ENCODE data around the gene AFDN.

The AFDN gene

DNA sequence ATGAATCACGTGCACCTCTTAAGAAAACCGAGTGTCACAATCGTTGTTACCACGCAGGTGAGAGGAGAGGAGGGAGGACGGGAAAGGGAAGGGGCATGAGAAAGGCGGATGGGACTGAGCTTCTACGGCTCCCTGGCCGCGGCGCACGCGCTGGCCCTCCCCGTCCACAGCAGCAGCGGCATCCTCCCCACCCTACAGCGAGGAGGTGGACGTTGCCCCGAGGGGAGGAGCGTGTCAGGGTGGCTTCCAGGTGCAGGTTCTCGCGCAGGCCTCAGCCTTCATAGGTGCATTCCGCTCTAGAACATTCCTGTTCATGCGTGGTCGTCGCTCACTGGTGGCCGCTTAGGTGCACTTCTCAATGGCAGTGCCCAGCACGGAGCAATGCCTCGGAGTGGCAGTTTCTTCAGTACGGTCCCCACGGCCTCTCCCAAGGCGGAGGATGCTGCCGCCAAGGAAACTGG is 29.7 kb upstream of the AFDN start:
- Histone ChIP-seq H3K9ac (ENCODE audit: low read depth, low read length) (no peak overlapping the region), H3K27me3 (ENCODE audit: insufficient read depth, low read length) (no peaks in the 10 kb centered on the region), H3K36me3 (ENCODE audit: insufficient read depth, low read length) (no peaks in the 10 kb centered on the region), H3K4me3 (ENCODE audit: low read length) (no peak overlapping the region), H3K4me1 (ENCODE audit: insufficient read depth, low read length) (no peaks in the 10 kb centered on the region; the same call in 1 of the 2 replicates), H3K9me3 (ENCODE audit: insufficient read depth, low read depth, low read length) (no peaks in the 10 kb centered on the region), H3K27ac (ENCODE audit: low read depth, low read length) (no peak overlapping the region)
- 95% methylated on average over 31 of the region's 31 CpGs for WGBS

DNA sequence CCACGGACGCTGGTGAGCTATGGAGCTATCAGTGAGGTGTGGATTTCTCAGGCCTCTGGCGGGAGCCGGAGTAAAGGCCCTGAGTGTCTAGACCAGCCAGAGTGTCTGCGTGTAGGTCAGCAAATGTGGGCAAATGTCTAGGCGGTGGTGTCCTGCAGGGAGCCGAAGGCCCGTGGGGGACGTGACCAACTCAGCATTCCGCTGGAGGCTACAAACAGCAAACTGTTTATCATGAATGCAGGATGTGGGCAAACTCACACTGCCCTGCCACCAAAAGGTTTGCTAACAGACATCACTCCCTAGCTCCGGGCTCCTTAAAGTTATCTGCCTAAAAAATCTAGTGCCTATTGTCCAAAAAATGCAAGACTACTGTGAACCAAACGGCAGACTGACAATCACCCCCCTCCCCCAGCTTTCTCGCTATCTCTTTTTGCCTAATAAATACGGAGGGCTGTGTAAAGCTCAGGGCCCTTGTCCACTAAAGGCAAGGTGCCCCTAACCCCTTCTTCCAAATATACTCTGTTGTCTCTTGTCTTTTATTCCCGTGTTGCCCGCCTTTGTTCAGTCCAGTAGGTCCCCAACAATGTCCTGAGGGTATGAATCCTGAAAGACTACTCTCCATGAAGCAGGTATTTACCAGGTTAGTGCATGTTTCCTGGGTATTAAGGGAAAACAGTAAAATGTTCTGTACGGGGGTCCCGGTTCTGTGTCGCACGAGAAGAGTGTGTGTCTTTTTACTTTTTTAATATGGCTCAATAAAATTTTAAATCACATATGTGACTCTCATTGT is 29.0 kb upstream of the AFDN start:
- Histone ChIP-seq H3K4me1 (ENCODE audit: insufficient read depth, low read length) (no peaks in the 10 kb centered on the region; the same call in 1 of the 2 replicates), H3K27ac (ENCODE audit: low read depth, low read length) (no peak overlapping the region), H3K36me3 (ENCODE audit: insufficient read depth, low read length) (no peaks in the 10 kb centered on the region), H3K9me3 (ENCODE audit: insufficient read depth, low read depth, low read length) (no peaks in the 10 kb centered on the region), H3K9ac (ENCODE audit: low read depth, low read length) (no peak overlapping the region), H3K4me3 (ENCODE audit: low read length) (no peak overlapping the region), H3K27me3 (ENCODE audit: insufficient read depth, low read length) (no peaks in the 10 kb centered on the region)
- 87% methylated on average over 20 of the region's 20 CpGs for WGBS

DNA sequence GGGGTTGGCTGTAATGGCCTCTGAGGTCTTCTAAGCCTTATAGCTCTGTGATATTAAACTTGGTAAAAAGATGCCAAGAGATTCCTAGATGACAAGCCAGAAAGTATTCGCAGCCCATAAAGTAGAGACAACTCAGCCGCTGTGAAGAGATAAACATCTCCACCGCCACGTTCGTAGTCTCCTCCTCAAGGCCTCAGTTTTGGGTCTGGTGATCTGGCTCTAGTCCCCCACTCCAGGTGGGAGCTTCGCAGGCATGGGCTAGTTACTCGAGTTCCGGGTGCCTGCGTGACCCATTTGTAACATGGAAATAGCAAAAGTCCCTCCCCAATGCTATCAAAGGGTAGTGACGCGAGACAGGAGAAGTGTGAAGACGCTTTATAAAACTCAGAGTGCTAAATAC is 28.3 kb upstream of the AFDN start:
- 89% methylated on average over 12 of the region's 12 CpGs for WGBS
- no peak overlapping the region for H3K27ac ChIP-seq (ENCODE audit: low read depth, low read length)
- H3K4me1 ChIP-seq (ENCODE audit: insufficient read depth, low read length) = no peaks in the 10 kb centered on the region; the same call in 1 of the 2 replicates
- H3K4me3 ChIP-seq (ENCODE audit: low read length) = no peak overlapping the region
- H3K9ac ChIP-seq (ENCODE audit: low read depth, low read length) = no peak overlapping the region
- H3K27me3 ChIP-seq (ENCODE audit: insufficient read depth, low read length) = no peaks in the 10 kb centered on the region
- H3K36me3 ChIP-seq (ENCODE audit: insufficient read depth, low read length) = no peaks in the 10 kb centered on the region
- no peaks in the 10 kb centered on the region for H3K9me3 ChIP-seq (ENCODE audit: insufficient read depth, low read depth, low read length)

DNA sequence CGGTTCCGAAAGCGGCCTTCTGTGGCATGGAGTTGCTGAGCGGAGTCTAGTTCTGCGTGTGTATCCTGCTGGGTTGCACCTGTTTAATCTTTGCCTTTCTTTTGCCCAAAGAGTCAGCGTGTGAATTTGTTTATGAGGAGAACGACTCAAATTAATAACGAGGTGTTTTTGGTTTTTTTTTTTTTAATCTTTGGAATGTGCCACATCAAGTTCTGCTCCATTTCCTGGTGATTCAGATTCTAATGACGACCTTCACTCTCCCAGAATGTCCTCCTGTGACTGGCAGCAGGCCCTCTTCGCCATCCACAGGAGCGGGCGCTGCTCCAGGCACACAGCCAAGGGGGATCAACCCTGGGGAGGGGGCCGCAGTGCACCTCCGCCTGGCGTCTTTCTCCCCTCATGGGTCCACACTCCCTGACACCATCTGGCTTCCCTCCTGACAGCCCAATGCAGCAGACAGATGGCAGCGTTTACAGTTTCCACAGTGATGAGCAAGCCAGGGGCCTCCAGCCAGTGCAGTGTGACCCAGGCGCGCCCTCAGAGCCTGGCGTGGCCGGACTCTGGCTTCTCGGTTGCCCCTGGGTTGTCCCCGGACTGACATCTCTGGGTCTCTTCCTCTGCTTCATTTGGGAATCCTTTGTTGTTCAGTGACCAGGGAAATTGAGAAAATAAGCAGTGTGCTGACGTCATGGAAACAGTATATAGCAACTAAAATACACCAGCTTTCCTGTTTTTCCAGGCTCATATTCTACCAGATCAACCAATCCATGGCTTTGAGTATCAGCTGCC is 27.5 kb upstream of the AFDN start:
- Histone ChIP-seq H3K4me3 (ENCODE audit: low read length) (no peak overlapping the region), H3K36me3 (ENCODE audit: insufficient read depth, low read length) (no peaks in the 10 kb centered on the region), H3K9ac (ENCODE audit: low read depth, low read length) (no peak overlapping the region), H3K4me1 (ENCODE audit: insufficient read depth, low read length) (no peaks in the 10 kb centered on the region; the same call in 1 of the 2 replicates), H3K9me3 (ENCODE audit: insufficient read depth, low read depth, low read length) (no peaks in the 10 kb centered on the region), H3K27ac (ENCODE audit: low read depth, low read length) (no peak overlapping the region), H3K27me3 (ENCODE audit: insufficient read depth, low read length) (no peaks in the 10 kb centered on the region)
- 84% methylated on average over 23 of the region's 23 CpGs for WGBS

DNA sequence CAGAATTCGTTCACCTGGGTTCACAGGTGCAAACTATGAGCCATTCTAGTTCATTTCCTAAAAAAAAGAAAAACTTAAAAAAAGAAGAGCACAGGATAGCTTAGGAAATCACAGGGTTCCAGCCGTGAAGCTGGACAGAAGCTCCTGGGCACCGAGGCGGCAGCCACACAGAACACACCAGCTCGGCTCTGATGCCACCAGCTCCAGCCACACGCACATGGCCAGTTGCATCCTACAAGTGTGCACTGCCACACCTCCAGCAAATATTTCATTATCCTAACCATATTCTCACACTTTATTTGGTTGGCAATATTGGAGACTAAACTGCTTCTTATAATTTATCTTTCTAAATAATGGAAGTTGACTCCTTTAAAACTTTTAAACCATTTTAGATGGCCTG is 26.2 kb upstream of the AFDN start:
- Histone ChIP-seq H3K27me3 (ENCODE audit: insufficient read depth, low read length) (no peaks in the 10 kb centered on the region), H3K36me3 (ENCODE audit: insufficient read depth, low read length) (no peaks in the 10 kb centered on the region), H3K4me3 (ENCODE audit: low read length) (no peak overlapping the region), H3K9ac (ENCODE audit: low read depth, low read length) (no peak overlapping the region), H3K27ac (ENCODE audit: low read depth, low read length) (no peak overlapping the region), H3K4me1 (ENCODE audit: insufficient read depth, low read length) (no peaks in the 10 kb centered on the region; the same call in 1 of the 2 replicates), H3K9me3 (ENCODE audit: insufficient read depth, low read depth, low read length) (no peaks in the 10 kb centered on the region)
- WGBS = 86% methylated on average over 6 of the region's 6 CpGs

DNA sequence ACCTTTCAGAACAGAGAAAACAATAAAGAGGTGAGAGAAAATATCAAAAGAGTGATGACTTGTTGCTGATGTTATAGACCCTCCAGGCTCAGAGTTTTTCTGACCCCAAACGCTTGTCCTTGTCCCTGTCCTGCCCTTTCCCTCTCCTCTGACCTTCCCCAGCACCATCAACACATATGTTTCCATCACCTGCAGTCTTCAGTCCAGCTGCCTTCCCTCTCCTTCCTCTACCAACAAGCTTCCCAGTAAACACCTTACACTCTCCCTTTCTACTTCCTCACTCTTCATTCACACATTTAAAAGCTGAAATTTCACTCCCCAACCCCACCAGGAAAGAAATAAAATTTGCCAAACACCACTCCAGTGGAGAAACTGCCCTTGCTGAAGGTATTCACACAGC is 25.4 kb upstream of the AFDN start:
- no peak overlapping the region for H3K27ac ChIP-seq (ENCODE audit: low read depth, low read length)
- no peak overlapping the region for H3K9ac ChIP-seq (ENCODE audit: low read depth, low read length)
- no peak overlapping the region for H3K4me3 ChIP-seq (ENCODE audit: low read length)
- no peaks in the 10 kb centered on the region for H3K27me3 ChIP-seq (ENCODE audit: insufficient read depth, low read length)
- H3K9me3 ChIP-seq (ENCODE audit: insufficient read depth, low read depth, low read length) = no peaks in the 10 kb centered on the region
- H3K4me1 ChIP-seq (ENCODE audit: insufficient read depth, low read length) = no peaks in the 10 kb centered on the region; the same call in 1 of the 2 replicates
- no peaks in the 10 kb centered on the region for H3K36me3 ChIP-seq (ENCODE audit: insufficient read depth, low read length)
- WGBS = 88% methylated on average over 1 of the region's 1 CpG

DNA sequence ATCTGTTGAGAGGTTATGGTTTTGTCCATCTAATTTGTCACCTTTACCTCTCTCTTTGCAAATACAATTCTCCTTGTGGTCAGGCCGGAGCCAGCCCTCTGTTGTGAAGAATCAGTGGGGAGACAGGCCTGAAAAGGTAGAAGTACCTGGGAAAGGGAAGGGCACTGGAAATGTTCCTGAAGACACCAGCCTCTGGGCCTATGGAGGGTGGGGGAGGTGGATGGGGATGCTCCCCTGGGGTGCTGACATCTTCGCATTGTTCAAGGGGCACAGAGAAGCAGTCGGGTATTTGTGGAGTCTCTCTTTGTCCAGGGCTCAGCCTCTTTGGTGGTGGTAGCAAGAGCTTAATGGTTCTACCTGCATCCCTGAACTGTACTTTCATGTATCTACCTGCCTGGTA is 24.4 kb upstream of the AFDN start:
- Histone ChIP-seq H3K9ac (ENCODE audit: low read depth, low read length) (no peak overlapping the region), H3K4me1 (ENCODE audit: insufficient read depth, low read length) (no peaks in the 10 kb centered on the region; the same call in 1 of the 2 replicates), H3K27ac (ENCODE audit: low read depth, low read length) (no peak overlapping the region), H3K27me3 (ENCODE audit: insufficient read depth, low read length) (no peaks in the 10 kb centered on the region), H3K9me3 (ENCODE audit: insufficient read depth, low read depth, low read length) (no peaks in the 10 kb centered on the region), H3K36me3 (ENCODE audit: insufficient read depth, low read length) (no peaks in the 10 kb centered on the region), H3K4me3 (ENCODE audit: low read length) (no peak overlapping the region)
- 86% methylated on average over 3 of the region's 3 CpGs for WGBS

DNA sequence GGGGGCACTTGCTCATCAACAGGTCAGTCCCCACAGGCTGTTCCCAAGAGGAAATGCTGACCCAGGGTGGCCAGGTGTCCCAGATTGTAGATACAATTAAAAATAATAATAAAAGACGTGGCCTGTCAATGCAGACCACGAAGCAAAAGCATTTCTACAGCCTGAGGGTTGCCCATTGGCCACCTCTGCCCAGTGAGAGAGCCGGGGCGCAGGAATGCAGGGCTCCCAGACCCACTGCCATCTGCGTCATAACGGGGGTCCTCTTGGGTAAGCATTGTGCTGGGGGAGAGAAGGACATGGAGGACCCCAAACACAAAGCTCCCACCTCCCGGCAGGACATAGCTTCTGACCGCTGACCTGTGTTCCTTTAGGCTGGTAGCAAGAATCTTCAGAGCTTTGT is 22.9 kb upstream of the AFDN start:
- Histone ChIP-seq H3K4me1 (ENCODE audit: insufficient read depth, low read length) (no peaks in the 10 kb centered on the region; the same call in 1 of the 2 replicates), H3K4me3 (ENCODE audit: low read length) (no peak overlapping the region), H3K36me3 (ENCODE audit: insufficient read depth, low read length) (no peaks in the 10 kb centered on the region), H3K27me3 (ENCODE audit: insufficient read depth, low read length) (no peaks in the 10 kb centered on the region), H3K27ac (ENCODE audit: low read depth, low read length) (no peak overlapping the region), H3K9me3 (ENCODE audit: insufficient read depth, low read depth, low read length) (no peaks in the 10 kb centered on the region), H3K9ac (ENCODE audit: low read depth, low read length) (no peak overlapping the region)
- WGBS = 97% methylated on average over 8 of the region's 8 CpGs

DNA sequence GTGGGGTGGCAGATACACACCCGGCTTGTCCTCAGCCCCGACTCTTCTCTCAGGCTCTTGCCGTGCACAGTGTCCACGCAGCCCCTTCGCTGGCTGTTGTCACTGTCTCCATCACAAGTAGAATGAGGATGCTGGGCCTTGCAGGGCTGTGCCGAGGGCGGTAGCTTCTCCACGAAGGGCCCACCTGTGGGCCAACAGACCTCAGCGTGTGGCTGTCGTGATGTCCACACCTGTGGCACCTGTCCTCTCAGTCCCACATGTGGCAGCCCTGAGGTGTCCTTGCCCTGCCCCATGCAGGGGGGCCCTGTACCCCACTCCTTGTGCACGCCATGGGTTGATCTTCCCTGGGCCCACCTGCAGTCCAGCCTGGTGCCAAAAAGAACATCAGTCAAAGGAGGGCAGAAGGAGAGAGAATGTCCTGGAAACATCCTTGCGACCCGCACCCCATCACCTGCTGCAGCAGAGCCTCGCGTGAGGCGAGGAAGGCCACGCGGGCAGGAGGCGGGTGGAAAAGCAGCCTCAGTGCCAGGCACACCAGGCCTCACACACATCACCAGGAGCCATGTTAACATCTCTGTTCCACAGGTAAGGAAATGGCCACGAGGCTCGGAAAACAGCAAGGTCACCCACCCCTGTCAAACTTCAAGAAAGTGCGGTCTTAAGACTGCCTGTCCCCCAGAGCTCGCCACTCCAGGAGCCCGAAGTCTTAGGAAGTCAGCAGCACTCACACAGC is 22.3 kb upstream of the AFDN start:
- no peak overlapping the region for H3K4me3 ChIP-seq (ENCODE audit: low read length)
- H3K36me3 ChIP-seq (ENCODE audit: insufficient read depth, low read length) = no peaks in the 10 kb centered on the region
- WGBS = 94% methylated on average over 24 of the region's 24 CpGs
- no peak overlapping the region for H3K27ac ChIP-seq (ENCODE audit: low read depth, low read length)
- no peaks in the 10 kb centered on the region for H3K4me1 ChIP-seq (ENCODE audit: insufficient read depth, low read length)
- no peaks in the 10 kb centered on the region for H3K9me3 ChIP-seq (ENCODE audit: insufficient read depth, low read depth, low read length)
- no peak overlapping the region for H3K9ac ChIP-seq (ENCODE audit: low read depth, low read length)
- no peaks in the 10 kb centered on the region for H3K27me3 ChIP-seq (ENCODE audit: insufficient read depth, low read length)

DNA sequence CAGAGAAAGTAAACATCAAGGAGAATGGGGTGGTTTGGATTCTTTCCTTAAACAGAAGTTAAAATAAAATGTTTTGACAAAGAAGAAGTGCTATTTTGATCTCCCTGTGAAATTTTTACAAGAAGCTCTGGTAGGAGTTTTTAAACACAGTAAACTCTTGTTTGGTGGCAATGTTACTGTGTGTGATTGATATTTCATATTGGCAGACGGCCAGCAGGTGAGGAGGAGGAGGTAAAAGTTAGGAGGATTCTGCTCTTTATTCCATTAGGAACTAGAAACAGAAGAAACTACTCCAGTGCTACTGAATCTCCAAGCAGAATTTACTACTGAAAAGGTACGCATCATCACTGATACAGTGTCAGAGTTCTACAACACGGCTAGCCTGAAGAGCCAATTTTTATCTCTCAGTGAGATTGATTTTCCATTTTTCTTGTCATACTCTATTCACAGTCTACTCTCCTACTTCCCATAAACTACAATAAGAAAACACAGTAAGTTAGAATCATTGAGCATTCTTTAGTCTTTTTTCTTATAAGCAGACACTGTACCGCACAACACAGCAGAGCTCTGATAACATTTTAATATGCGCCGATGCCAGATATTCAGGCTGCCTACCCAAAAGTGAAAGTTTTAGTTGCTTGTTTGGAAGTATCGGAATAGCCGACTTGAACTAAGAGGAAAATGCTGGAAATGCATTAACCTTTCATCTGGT is 21.2 kb upstream of the AFDN start:
- no peaks in the 10 kb centered on the region for H3K4me1 ChIP-seq (ENCODE audit: insufficient read depth, low read length)
- H3K27me3 ChIP-seq (ENCODE audit: insufficient read depth, low read length) = no peaks in the 10 kb centered on the region
- 92% methylated on average over 8 of the region's 8 CpGs for WGBS
- H3K4me3 ChIP-seq (ENCODE audit: low read length) = no peak overlapping the region
- no peaks in the 10 kb centered on the region for H3K36me3 ChIP-seq (ENCODE audit: insufficient read depth, low read length)
- H3K9me3 ChIP-seq (ENCODE audit: insufficient read depth, low read depth, low read length) = no peaks in the 10 kb centered on the region
- no peak overlapping the region for H3K9ac ChIP-seq (ENCODE audit: low read depth, low read length)
- no peak overlapping the region for H3K27ac ChIP-seq (ENCODE audit: low read depth, low read length)
